ENCODE data around the gene CEP63. TPM values are rescaled to one million over a fixed set of nuclear protein-coding genes. Genes with fewer than 3 reads are reported as not detected.

CEP63 gene
- total RNA-seq, 2 donors from 2014 or later = 19.2 to 30.0 TPM

DNA sequence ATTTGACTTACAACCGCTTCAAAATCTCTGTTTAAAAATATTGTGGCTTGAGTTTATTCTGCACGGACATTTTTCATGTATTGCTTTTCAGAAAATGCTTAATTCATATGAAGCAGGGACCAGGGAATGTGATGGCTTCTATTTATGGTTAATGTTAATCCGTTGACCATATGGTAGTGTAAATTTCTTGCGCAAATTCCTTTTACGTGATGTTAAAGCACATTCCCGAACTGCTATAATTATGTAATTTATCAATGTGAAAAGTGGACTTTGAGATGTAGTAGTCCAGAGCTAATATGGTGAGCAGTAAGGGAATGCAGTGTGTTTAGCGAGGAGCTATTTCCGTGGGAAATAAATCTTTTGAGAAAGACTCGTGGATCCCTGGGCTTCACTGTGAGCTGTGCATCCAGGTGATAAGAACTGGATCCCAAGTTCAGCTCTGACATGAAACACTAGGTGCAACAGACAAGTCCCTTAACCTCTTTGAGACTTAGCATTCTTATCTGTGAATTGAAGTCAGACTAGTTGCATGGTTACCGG is 27.4 kb upstream of the CEP63 start:
- Histone ChIP-seq H3K4me3 (no peak overlapping the region), H3K4me1 (no peaks in the 10 kb centered on the region), H3K27ac (no peak overlapping the region), H3K36me3 (replicated peaks in 1 of 2; ENCODE audit: insufficient read depth in 1 of 2, low read depth in 2 of 2) (no peaks in the 10 kb centered on the region), H3K27me3 (no peaks in the 10 kb centered on the region), H3K9me3 (no peaks in the 10 kb centered on the region)
- intact Hi-C loops (cut with DNase I) = no loop called here
- TF ChIP-seq, protein P1, sequence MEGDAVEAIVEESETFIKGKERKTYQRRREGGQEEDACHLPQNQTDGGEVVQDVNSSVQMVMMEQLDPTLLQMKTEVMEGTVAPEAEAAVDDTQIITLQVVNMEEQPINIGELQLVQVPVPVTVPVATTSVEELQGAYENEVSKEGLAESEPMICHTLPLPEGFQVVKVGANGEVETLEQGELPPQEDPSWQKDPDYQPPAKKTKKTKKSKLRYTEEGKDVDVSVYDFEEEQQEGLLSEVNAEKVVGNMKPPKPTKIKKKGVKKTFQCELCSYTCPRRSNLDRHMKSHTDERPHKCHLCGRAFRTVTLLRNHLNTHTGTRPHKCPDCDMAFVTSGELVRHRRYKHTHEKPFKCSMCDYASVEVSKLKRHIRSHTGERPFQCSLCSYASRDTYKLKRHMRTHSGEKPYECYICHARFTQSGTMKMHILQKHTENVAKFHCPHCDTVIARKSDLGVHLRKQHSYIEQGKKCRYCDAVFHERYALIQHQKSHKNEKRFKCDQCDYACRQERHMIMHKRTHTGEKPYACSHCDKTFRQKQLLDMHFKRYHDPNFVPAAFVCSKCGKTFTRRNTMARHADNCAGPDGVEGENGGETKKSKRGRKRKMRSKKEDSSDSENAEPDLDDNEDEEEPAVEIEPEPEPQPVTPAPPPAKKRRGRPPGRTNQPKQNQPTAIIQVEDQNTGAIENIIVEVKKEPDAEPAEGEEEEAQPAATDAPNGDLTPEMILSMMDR (IDR thresholded peaks at IDR 0.05) = no peak
- no peak for TF ChIP-seq POLR2A (IDR thresholded peaks at IDR 0.05)
- ATAC-seq (peak; percentile 67), DNase-seq (no peak)
- 20 to 25% methylated on average over 10 of the region's 10 CpGs for WGBS, 2 donors

DNA sequence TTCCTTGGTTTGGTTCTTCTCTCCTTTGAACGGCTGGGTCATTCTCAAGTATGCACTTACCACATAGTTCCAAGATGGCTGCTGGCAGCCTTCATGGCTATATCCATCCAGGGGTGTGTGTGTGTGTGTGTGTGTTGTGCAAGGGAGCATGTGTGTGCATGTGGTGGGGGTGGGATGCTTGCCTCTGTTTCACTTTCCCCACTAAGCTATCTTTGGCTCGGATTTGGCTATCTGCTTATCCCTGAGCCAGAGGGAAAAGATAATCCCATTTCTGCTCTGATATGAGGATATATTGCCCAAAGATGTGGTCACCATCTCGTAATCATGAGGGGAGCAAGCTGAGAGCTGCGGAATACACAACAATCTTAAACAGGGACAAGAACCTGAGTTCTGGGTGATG is 26.3 kb upstream of the CEP63 start:
- no peak overlapping the region for H3K27ac ChIP-seq
- WGBS, 2 donors = 76 to 85% methylated on average over 4 of the region's 4 CpGs

DNA sequence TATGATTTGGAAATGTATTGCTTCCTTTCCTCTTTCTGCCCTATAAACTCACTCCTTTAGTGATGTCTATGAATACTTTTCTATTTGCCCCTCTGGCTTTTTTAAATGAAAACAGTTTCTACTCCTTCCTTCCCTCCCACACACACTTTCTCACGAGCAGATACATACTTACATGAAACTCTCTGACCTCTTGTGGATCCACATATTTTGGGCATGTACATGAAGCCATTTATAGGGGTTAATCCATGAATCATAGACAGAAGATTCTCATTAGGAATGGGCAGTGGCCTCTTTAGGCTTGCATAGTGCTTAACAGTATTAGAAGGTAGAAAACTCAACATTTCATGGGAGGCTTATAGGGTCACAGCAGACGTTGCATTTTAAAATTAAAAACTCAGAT is 24.9 kb upstream of the CEP63 start:
- 63 to 71% methylated on average over 2 of the region's 2 CpGs for WGBS, 2 donors
- no peak overlapping the region for H3K27ac ChIP-seq

More for the DNA sequence above, 26.3 kb upstream of the CEP63 start:
- TF ChIP-seq POLR2A (IDR thresholded peaks at IDR 0.05) = no peak
- TF ChIP-seq, protein P1 (IDR thresholded peaks at IDR 0.05) = no peak
- no peak for DNase-seq
- intact Hi-C loops (cut with DNase I) = no loop called here
- no peaks in the 10 kb centered on the region for H3K4me1 ChIP-seq
- ATAC-seq = no peak
- no peaks in the 10 kb centered on the region for H3K9me3 ChIP-seq
- H3K4me3 ChIP-seq = no peak overlapping the region
- no peaks in the 10 kb centered on the region for H3K36me3 ChIP-seq (replicated peaks in 1 of 2; ENCODE audit: insufficient read depth in 1 of 2, low read depth in 2 of 2)
- no peaks in the 10 kb centered on the region for H3K27me3 ChIP-seq

DNA sequence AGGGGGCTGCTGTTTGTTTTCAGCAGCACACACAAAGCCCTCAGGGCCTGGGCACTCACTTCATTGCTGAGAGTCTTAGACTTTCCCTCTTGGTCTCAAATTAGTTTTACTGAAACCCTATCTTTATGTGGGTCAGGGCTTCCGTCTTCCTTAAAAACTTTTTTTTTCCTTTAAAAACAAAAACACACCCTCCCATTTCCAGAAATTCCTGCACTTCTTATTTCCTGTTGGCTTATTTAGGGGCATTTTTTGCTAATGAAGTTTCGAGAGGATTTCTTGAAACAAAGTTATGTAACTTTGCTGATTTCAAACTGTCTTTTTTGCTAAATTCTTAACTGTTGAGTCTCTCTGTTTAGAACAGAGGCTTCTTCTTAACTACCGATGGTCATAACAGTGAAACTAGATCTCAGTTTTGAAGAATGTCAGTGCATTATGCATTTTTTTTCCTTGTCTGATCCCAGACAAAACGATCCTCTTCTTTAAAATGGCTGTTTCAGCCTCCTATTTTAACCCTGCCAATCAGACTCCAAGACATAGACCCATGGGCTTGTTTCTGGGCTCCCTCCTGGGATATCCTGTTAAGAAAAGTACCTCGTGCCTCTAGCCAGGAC is 23.4 kb upstream of the CEP63 start:
- TF ChIP-seq, protein P1 (IDR thresholded peaks at IDR 0.05) = no peak
- TF ChIP-seq POLR2A (IDR thresholded peaks at IDR 0.05) = no peak
- ATAC-seq (no peak), DNase-seq (no peak)
- no peak overlapping the region for H3K4me3 ChIP-seq
- H3K4me1 ChIP-seq = no peaks in the 10 kb centered on the region
- H3K9me3 ChIP-seq = no peaks in the 10 kb centered on the region
- 48 to 62% methylated on average over 5 of the region's 5 CpGs for WGBS, 2 donors
- H3K27me3 ChIP-seq = no peaks in the 10 kb centered on the region
- H3K27ac ChIP-seq = peak overlapping the region in 2 of 4 donors; percentile 25 to 49
- intact Hi-C loops (cut with DNase I) = no loop called here
- H3K36me3 ChIP-seq (replicated peaks in 1 of 2; ENCODE audit: insufficient read depth in 1 of 2, low read depth in 2 of 2) = no peaks in the 10 kb centered on the region

More for the DNA sequence above, 24.9 kb upstream of the CEP63 start:
- Histone ChIP-seq H3K4me1 (no peaks in the 10 kb centered on the region), H3K4me3 (no peak overlapping the region), H3K27me3 (no peaks in the 10 kb centered on the region), H3K36me3 (replicated peaks in 1 of 2; ENCODE audit: insufficient read depth in 1 of 2, low read depth in 2 of 2) (no peaks in the 10 kb centered on the region), H3K9me3 (no peaks in the 10 kb centered on the region)
- ATAC-seq (no peak), DNase-seq (no peak)
- no peak for TF ChIP-seq POLR2A (IDR thresholded peaks at IDR 0.05)
- TF ChIP-seq, protein P1 (IDR thresholded peaks at IDR 0.05) = no peak
- intact Hi-C loops (cut with DNase I) = no loop called here

DNA sequence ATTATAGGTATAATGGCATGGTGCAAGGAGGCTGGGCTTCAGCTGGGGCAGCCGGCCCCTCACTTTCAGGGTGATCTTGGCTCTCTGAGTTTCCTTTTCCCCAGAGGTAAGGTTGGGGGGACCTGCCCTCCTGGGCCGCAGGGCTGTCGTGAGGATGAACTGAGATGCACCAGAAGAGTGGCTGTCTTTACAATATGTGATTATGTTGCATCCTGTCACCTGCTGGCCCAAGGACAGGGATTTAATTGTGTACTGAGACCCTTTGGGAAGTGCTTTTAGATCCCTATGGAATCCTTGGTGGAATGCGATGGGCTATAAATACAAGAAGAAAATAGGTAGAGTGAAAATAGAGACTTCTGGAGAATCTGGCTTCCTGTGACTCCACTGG is 22.2 kb upstream of the CEP63 start:
- Histone ChIP-seq H3K27ac (no peak overlapping the region), H3K27me3 (no peaks in the 10 kb centered on the region)
- no peak for ATAC-seq

More for the DNA sequence above, 22.2 kb upstream of the CEP63 start:
- Histone ChIP-seq H3K9me3 (no peaks in the 10 kb centered on the region), H3K36me3 (replicated peaks in 1 of 2; ENCODE audit: insufficient read depth in 1 of 2, low read depth in 2 of 2) (no peaks in the 10 kb centered on the region), H3K4me3 (no peak overlapping the region), H3K4me1 (no peaks in the 10 kb centered on the region)
- TF ChIP-seq, protein P1 (IDR thresholded peaks at IDR 0.05) = no peak
- no peak for TF ChIP-seq POLR2A (IDR thresholded peaks at IDR 0.05)
- intact Hi-C loops (cut with DNase I) = no loop called here
- DNase-seq = no peak
- 83 to 89% methylated on average over 4 of the region's 4 CpGs for WGBS, 2 donors

Measured in body of pancreas (tissue), 4 donors.